Placental pericyte (primary cell): ENCODE measurements around the gene HLTF. TPM values are rescaled to one million over a fixed set of nuclear protein-coding genes. Genes with fewer than 3 reads are reported as not detected.

Experiments
- small RNA-seq: library from RNA; depleted of rRNA; stranded (forward); fragments of <200 nt; gene quantifications from one replicate; pipeline ENCODE3, GENCODE V24; 2012; ENCODE audit warnings: low replicate concordance
- total RNA-seq: library from RNA; depleted of rRNA; stranded (reverse); fragments of >200 nt; gene quantifications from 2 replicates; pipeline ENCODE4 v1.2.3, GENCODE V29; 2012

The HLTF gene, protein sequence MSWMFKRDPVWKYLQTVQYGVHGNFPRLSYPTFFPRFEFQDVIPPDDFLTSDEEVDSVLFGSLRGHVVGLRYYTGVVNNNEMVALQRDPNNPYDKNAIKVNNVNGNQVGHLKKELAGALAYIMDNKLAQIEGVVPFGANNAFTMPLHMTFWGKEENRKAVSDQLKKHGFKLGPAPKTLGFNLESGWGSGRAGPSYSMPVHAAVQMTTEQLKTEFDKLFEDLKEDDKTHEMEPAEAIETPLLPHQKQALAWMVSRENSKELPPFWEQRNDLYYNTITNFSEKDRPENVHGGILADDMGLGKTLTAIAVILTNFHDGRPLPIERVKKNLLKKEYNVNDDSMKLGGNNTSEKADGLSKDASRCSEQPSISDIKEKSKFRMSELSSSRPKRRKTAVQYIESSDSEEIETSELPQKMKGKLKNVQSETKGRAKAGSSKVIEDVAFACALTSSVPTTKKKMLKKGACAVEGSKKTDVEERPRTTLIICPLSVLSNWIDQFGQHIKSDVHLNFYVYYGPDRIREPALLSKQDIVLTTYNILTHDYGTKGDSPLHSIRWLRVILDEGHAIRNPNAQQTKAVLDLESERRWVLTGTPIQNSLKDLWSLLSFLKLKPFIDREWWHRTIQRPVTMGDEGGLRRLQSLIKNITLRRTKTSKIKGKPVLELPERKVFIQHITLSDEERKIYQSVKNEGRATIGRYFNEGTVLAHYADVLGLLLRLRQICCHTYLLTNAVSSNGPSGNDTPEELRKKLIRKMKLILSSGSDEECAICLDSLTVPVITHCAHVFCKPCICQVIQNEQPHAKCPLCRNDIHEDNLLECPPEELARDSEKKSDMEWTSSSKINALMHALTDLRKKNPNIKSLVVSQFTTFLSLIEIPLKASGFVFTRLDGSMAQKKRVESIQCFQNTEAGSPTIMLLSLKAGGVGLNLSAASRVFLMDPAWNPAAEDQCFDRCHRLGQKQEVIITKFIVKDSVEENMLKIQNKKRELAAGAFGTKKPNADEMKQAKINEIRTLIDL
- total RNA-seq: 12.3 and 38.2 TPM in 2 replicates

DNA sequence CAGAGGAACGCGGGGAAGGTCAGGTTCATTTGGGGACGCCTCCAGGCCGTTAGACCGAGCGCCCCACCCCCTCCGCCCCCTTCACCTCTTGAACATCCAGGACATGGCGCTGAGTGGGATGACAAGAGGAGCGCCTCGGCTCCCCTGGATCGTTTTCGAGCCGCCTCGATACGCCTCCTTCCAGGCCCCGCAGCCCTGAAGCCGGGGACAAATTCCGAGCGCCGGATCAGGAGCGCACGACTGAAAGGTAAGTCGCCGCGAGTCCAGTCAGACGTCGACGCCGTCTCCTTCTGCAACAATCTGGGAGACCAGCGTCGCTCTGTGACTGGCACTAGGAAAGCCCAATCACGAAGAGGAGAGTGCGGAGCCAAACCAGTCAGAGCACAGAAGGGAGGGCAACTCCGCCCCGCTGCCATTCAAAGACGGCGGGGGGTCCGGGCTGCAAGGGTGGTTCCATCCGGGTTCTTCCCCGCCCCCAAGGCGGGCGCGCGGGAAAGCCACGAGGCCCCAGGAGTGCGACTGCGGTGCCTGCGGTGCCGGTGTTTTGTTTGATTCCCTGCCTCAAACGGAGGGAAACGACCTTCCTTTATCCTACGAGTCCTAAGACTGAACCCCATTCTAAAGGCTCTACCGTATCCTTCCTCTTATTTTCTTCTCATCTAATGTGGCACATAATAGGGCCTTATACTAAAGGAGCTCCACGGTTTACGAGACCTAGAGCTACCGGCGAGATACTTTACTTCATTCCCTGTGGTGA is at the start of gene HLTF:
HLTF (minus strand) TSS at position 302 of the 757 bp plus-strand sequence; CDS start at position 105, 197 bp downstream.

DNA sequence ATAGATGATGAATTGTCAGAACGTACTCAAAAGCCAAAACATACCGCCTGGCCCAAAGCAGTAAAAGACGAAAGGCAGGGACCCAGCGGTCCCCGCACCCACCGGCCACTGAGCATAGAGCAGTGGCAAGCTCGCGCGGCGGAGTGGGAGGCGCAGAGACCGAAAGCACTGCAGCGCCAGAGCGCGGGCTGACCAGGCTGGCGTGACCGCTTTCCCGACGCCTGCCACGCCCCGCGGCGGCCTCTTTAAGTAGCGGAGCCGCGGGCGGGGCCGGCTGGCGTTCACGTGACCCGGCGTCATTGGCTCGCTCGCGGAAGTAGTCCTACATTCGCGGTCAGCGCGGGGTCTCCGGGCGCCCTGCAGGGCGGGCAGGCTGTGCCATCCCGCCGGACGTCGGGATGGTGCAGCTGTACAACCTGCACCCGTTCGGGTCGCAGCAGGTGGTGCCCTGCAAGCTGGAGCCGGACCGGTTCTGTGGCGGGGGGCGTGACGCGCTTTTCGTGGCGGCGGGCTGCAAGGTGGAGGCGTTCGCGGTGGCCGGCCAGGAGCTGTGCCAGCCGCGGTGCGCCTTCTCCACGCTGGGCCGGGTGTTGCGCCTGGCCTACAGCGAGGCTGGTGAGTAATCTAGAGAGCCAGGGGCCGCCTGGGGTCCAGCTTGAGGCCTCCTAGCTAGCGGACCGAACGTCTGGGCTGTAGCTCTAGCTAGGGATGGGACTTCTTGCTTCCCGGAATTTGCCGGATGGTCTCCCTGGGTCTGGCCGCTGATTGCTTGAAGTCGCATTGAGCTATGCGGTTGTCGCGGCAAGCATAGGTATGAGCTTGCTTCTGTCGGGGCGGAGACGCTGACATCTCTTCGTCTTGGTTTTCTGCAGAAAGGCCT is 43.2 kb upstream of the HLTF start, which contains the start of gene HPS3:
HPS3 (plus strand) TSS at position 313 of the 880 bp plus-strand sequence; CDS start at position 399, 86 bp downstream.

DNA sequence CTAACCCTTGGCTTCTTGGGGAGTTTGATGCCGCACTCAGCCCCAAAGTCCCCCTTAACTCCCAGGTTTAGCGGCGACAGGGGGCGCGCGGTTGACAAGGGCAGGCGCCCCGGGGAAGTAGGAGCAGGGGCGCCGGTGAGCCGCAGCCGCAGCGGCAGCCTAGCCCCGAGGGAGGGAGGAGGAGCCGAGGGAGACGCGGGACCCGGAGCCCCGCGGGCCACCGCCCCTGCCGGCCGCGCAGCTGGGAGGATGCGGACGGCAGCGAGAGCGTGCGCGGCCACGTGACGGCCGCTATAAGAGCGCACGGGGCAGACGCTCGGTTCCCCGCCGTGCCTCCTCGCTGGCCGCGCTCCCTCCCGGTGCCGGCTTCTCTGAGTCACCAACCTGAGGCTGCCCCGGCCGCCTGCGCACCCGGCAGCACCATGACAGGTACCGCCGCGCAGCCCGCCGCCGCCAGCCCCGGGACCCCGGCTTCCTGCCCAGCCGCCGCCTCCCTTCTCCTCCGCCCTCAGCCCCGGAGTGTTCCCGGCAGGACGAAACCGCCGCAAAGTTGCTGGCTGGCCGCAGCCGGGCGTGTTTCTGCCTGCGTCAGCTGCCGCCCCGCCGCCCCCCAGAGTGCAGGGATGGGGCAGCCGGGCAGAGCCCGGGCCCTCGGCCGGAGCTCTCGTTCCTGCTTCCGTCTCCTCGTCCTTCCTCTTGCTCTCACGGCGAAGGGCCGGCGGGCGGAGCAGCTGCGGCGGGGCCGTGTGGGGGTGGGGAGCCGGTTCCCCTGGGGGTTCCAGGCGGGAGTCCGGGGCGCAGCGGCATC is 94.9 kb downstream of the HLTF start, which contains the start of gene GYG1:
GYG1 (plus strand) TSS at position 322 of the 808 bp plus-strand sequence; CDS start at position 423, 101 bp downstream.

Small RNA genes within 50 kb of the gene (small RNA-seq; reads per million reads assigned to genes)
- not detected for gene RF00019

Other genes starting within 250 kb of the HLTF start
- gene CPA3, start 221.2 kb downstream of the HLTF start, total RNA-seq: not detected in 2 replicates
- 31.1 TPM in 2 replicates for gene GYG1, start 95.0 kb downstream of the HLTF start, total RNA-seq
- gene HPS3, start 43.1 kb upstream of the HLTF start, total RNA-seq: 31.3 and 44.5 TPM in 2 replicates
- 0.57 TPM in 1 of 2 replicates, not detected in the other for gene CP, start 135.3 kb upstream of the HLTF start, total RNA-seq
- 1.3 TPM in 1 of 2 replicates, not detected in the other for gene TM4SF18, start 247.1 kb upstream of the HLTF start, total RNA-seq